ENCODE data around the gene PRLHR.

PRLHR gene

GRCh38 chr10:118571123-118571522 is 24.3 kb downstream of the PRLHR start:
- TF ChIP-seq TCF12 (IDR thresholded peaks at IDR 0.05; ENCODE audit: low read depth) (no peak), ZBTB7A (IDR thresholded peaks at IDR 0.05; ENCODE audit: low read depth) (no peak), CREB1 (IDR thresholded peaks at IDR 0.05; ENCODE audit: low read depth) (no peak), FOXM1 (IDR thresholded peaks at IDR 0.05; ENCODE audit: borderline replicate concordance, low read depth) (no peak), NFIC (IDR thresholded peaks at IDR 0.05) (no peak), REST (IDR thresholded peaks at IDR 0.05; ENCODE audit: low read depth) (no peak), USF1 (IDR thresholded peaks at IDR 0.05) (no peak), RAD21 (IDR thresholded peaks at IDR 0.05; ENCODE audit: low read depth) (no peak), MAX (IDR thresholded peaks at IDR 0.05) (no peak), EGR1 (IDR thresholded peaks at IDR 0.05) (no peak), TAF1 (IDR thresholded peaks at IDR 0.05; ENCODE audit: low read depth) (no peak), EP300 (IDR thresholded peaks at IDR 0.05; ENCODE audit: borderline replicate concordance) (no peak)

GRCh38 chr10:118570591-118570990 is 24.9 kb downstream of the PRLHR start:
- TF ChIP-seq EGR1 (IDR thresholded peaks at IDR 0.05) (no peak), NFIC (IDR thresholded peaks at IDR 0.05) (no peak), TAF1 (IDR thresholded peaks at IDR 0.05; ENCODE audit: low read depth) (no peak), YY1 (IDR thresholded peaks at IDR 0.05; ENCODE audit: low read depth) (no peak), MAX (IDR thresholded peaks at IDR 0.05) (no peak), CREB1 (IDR thresholded peaks at IDR 0.05; ENCODE audit: low read depth) (no peak), TEAD4 (IDR thresholded peaks at IDR 0.05) (no peak)

- TF ChIP-seq EGR1 (IDR thresholded peaks at IDR 0.05) (no peak), TAF1 (IDR thresholded peaks at IDR 0.05; ENCODE audit: low read depth) (no peak), REST (IDR thresholded peaks at IDR 0.05; ENCODE audit: low read depth) (no peak), TEAD4 (IDR thresholded peaks at IDR 0.05) (no peak), NFIC (IDR thresholded peaks at IDR 0.05) (no peak), MAX (IDR thresholded peaks at IDR 0.05) (no peak), TCF12 (IDR thresholded peaks at IDR 0.05; ENCODE audit: low read depth) (no peak), CREB1 (IDR thresholded peaks at IDR 0.05; ENCODE audit: low read depth) (no peak), CEBPB (IDR thresholded peaks at IDR 0.05) (no peak), YY1 (IDR thresholded peaks at IDR 0.05; ENCODE audit: low read depth) (no peak), RAD21 (IDR thresholded peaks at IDR 0.05; ENCODE audit: low read depth) (no peak), EP300 (IDR thresholded peaks at IDR 0.05; ENCODE audit: borderline replicate concordance) (no peak), ZBTB7A (IDR thresholded peaks at IDR 0.05; ENCODE audit: low read depth) (no peak), FOXM1 (IDR thresholded peaks at IDR 0.05; ENCODE audit: borderline replicate concordance, low read depth) (no peak), USF1 (IDR thresholded peaks at IDR 0.05) (no peak)
Measured at GRCh38 chr10:118569882-118570252, 25.6 kb downstream of the PRLHR start.

- no peak for TF ChIP-seq CREB1 (IDR thresholded peaks at IDR 0.05; ENCODE audit: low read depth)
- peak; percentile 58 for TF ChIP-seq REST (IDR thresholded peaks at IDR 0.05; ENCODE audit: low read depth)
Measured at GRCh38 chr10:118569241-118569881, 26.1 kb downstream of the PRLHR start.

All from Ishikawa (cell line).